ENCODE measurements around the gene L3MBTL1.
"Not testable (repeated sequence)": the region's sequence is repeated elsewhere in the genome, so short reads cannot be mapped to it uniquely, and the experiment has no call there.

L3MBTL1 gene

GRCh38 chr20:43502021-43502420 lies 5.5 kb upstream of the L3MBTL1 start:
- not testable (repeated sequence) for FAIRE-seq; DNase-seq (ENCODE audit: low spot score)

- DNase-seq (ENCODE audit: low spot score) (no peak), FAIRE-seq (no peak)
These were observed 1.3 kb upstream of the L3MBTL1 start for GRCh38 chr20:43506238-43506637.

- no peak for FAIRE-seq
- DNase-seq (ENCODE audit: low spot score) = no peak
These were observed 609 bp downstream of the L3MBTL1 start for GRCh38 chr20:43508106-43508505.

- no peak for DNase-seq (ENCODE audit: low spot score)
- FAIRE-seq = no peak
These were observed 1.1 kb downstream of the L3MBTL1 start for GRCh38 chr20:43508604-43509040.

GRCh38 chr20:43511879-43512278 lies 4.4 kb downstream of the L3MBTL1 start:
- FAIRE-seq (no peak), DNase-seq (ENCODE audit: low spot score) (no peak)

GRCh38 chr20:43513372-43513930 lies 6.0 kb downstream of the L3MBTL1 start:
- DNase-seq (ENCODE audit: low spot score) (peak; percentile 23), FAIRE-seq (no peak)

- peak; percentile 44 for FAIRE-seq
These were observed 6.6 kb downstream of the L3MBTL1 start for GRCh38 chr20:43513931-43514647.

GRCh38 chr20:43514648-43514999 lies 7.1 kb downstream of the L3MBTL1 start:
- DNase-seq (ENCODE audit: low spot score) (peak; percentile 47), FAIRE-seq (no peak)

More at GRCh38 chr20:43513931-43514647, 6.6 kb downstream of the L3MBTL1 start:
- DNase-seq (ENCODE audit: low spot score) = peak; percentile 100

GRCh38 chr20:43515628-43516027 lies 8.1 kb downstream of the L3MBTL1 start:
- no peak for FAIRE-seq

GRCh38 chr20:43516251-43516824 lies 8.8 kb downstream of the L3MBTL1 start:
- FAIRE-seq (no peak), DNase-seq (ENCODE audit: low spot score) (no peak)

More at GRCh38 chr20:43515628-43516027, 8.1 kb downstream of the L3MBTL1 start:
- no peak for DNase-seq (ENCODE audit: low spot score)

- FAIRE-seq (no peak), DNase-seq (ENCODE audit: low spot score) (no peak)
These were observed 12.7 kb downstream of the L3MBTL1 start for GRCh38 chr20:43520074-43520630.

- DNase-seq (ENCODE audit: low spot score) = no peak
- no peak for FAIRE-seq
These were observed 17.5 kb downstream of the L3MBTL1 start for GRCh38 chr20:43525021-43525420.

GRCh38 chr20:43528258-43528875 lies 20.9 kb downstream of the L3MBTL1 start:
- FAIRE-seq (no peak), DNase-seq (ENCODE audit: low spot score) (no peak)

GRCh38 chr20:43529051-43529450 lies 21.6 kb downstream of the L3MBTL1 start:
- DNase-seq (ENCODE audit: low spot score) (no peak), FAIRE-seq (no peak)

GRCh38 chr20:43529457-43530153 lies 22.1 kb downstream of the L3MBTL1 start:
- DNase-seq (ENCODE audit: low spot score) (no peak), FAIRE-seq (no peak)

GRCh38 chr20:43530321-43531090 lies 23.0 kb downstream of the L3MBTL1 start:
- FAIRE-seq = no peak
- DNase-seq (ENCODE audit: low spot score) = no peak

GRCh38 chr20:43531091-43531443 lies 23.6 kb downstream of the L3MBTL1 start:
- FAIRE-seq (no peak), DNase-seq (ENCODE audit: low spot score) (no peak)

GRCh38 chr20:43532416-43533055 lies 25.0 kb downstream of the L3MBTL1 start:
- DNase-seq (ENCODE audit: low spot score) (no peak), FAIRE-seq (no peak)

- DNase-seq (ENCODE audit: low spot score) (no peak), FAIRE-seq (no peak)
These were observed 25.6 kb downstream of the L3MBTL1 start for GRCh38 chr20:43533060-43533459.

- FAIRE-seq = no peak
These were observed 26.5 kb downstream of the L3MBTL1 start for GRCh38 chr20:43534016-43534415.

More at GRCh38 chr20:43534016-43534415, 26.5 kb downstream of the L3MBTL1 start:
- DNase-seq (ENCODE audit: low spot score) = no peak

Measured in urothelium cell line (cell line).